ENCODE results near the gene NT5DC1.

Gene NT5DC1

GRCh38 chr6:116251568-116252384 lies 151.1 kb downstream of the NT5DC1 start:
- no peak for DNase-seq

DNA sequence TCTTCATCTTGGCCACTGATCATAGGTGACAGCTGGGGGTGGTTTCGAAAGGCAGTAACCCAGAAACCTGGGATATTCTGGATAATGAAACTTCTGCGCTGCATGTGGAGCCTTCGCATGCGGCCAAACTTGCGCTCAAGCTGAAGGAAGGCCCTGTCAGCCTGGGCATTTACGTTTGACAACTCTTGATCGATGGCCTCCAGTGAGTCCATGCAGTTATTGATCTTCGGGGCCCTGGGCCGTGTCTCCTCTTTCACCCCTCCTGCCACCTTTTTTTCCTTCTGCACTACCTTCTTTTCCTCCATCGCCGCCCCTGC lies 152.5 kb downstream of the NT5DC1 start:
- DNase-seq: no peak

- peak; percentile 91 for DNase-seq
Measured at GRCh38 chr6:116253505-116254296, 153.0 kb downstream of the NT5DC1 start, which contains the start of gene TSPYL4. Gene TSPYL4, minus strand, starts transcription at chr6:116254075. Its CDS starts 67 bp downstream, at chr6:116254008.

- no peak for DNase-seq
Measured at GRCh38 chr6:116254297-116255056, 153.8 kb downstream of the NT5DC1 start.

GRCh38 chr6:116255246-116255800 lies 154.7 kb downstream of the NT5DC1 start:
- no peak for DNase-seq

DNA sequence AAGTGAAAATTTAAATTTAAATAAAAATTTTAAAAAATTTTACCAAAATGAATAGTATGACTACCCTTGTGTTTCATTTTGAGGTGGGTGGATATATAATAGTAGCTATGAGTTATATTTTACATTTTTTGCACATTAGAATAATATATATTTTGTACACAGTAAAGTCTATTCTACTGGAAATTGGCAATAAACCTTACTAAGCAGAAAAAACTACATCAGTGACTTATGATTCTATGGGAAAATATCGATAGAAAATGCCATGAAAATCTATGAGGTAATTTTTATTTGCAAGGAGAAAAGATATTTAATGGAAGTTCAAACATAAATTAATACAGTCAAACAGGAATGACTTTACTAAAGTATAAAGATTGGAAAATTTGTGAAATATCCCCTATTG lies 156.0 kb downstream of the NT5DC1 start:
- no peak for DNase-seq

- no peak for DNase-seq
Measured at GRCh38 chr6:116258520-116258919, 157.9 kb downstream of the NT5DC1 start.

GRCh38 chr6:116263353-116263752 lies 162.7 kb downstream of the NT5DC1 start:
- DNase-seq: no peak

DNA sequence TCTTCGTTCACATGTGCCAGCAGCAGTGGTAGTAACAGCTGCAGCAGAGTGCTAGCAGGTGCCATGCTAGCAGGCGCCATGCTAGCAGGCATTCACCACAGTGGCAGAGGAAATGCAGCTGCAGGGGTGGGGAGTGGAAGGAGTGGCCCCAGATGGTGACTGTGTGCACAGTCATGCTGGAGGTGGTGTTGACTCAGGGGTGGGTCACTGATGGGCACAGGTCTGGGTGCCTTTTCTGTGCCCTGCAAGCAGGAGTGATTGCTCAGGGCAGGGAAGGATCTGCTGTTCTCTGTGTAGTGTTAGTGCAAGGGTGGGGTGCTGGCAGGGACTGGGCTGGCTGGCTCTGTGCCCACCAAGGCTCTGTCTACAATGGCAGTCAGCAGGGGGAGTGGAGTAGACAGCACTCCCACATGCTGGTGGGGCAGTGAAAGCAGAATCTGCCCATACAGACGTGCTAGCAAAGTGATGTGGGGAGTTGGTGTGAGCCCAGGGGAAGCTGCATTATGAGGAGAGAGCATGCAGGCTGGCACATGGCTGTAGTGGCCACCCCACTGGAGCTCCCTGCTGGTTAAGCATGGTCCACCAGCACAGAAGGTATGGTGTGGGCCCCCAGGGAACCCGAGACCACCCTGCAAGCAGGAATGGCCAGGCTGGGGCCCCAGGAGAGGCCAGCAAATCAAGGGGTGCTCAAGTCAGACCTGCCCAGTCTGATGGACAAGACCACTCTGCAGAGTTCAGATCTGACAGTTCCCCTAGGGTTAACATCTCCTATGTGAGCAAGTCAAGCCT lies 164.6 kb downstream of the NT5DC1 start:
- peak; percentile 43 for DNase-seq

- DNase-seq: no peak
Measured at GRCh38 chr6:116266803-116267202, 166.2 kb downstream of the NT5DC1 start.

DNA sequence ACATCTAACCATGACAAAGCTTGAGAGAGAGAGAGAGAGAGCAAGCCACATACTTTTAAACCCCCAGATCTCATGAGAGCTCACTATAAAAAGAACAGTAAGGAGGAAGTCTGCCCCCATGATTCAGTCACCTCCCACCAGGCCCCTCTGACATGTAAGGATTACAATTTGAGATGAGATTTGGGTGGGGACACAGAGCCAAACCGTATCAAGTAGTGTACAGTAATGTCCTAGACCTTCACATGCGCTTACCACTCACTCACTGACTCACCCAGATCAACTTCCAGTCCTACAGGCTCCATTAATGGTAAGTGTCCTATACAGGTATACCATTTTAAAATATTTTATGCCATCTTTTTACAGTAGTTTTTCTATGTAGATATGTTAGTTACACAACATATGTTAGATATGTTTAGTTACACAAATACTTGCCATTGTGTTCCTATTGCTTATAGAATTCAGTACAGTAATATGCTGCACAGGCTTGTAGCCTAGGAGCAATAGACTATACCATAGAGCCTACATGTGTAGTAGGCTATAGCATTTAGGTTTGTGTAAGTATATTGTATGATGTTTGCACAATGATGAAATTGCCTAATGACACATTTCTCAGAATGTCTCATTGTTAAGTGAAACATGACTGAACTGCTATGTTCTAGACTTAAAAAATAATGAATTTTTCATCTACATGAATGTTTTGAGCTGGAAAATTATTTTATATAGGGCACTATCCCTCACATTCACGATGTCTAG lies 167.4 kb downstream of the NT5DC1 start:
- no peak for DNase-seq

DNA sequence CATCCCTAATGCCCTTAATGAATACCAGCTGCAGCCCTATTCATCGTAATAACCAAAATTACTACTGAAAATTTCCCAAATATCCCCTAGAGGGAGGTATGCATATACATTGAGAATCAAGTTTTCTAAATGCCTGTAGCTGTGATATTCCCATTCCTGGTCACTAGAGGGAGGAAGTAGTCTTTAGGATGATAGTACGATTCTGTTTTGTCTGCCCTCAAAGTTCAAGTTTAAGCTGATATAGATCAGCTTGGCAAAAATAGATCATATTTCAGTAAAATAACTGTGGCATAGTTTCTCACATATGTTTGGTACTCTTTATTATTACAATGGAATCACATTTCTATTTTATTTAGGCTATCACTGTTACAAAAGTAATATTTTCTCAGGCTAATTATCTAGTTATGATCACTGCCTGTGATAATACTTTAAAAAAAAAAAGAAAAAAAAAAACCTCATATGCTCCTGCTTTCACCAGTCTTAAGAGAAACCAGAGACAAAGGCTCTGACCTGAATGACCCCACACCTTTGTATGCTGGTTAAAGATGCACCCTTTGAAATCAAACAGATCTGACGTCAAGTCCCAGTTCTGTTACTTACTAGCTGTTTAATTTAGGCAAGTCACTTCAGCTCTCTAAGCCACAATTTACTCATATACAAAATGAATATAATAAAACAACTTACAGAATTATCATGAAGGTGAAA lies 168.1 kb downstream of the NT5DC1 start:
- DNase-seq: no peak

- DNase-seq: no peak
Measured at GRCh38 chr6:116271149-116271708, 170.6 kb downstream of the NT5DC1 start.

DNA sequence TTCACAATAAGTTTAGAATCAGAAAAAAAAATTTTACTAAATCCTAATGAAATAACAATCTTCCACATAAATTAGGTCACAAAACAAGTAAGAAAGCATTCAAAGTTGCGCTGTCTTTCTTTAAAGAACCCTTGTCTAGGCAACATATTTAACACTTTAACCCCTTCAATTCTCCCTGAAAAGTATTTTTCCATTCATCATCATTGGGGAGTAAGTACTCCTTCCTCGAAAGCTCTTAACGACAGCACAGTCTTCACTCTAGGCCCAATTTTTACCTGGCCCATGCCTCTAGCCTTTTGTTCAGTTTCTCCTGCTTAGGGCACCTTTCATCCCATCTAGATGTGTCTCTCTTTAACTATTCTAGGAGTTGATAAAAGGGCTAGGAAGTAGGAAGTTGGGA lies 176.5 kb downstream of the NT5DC1 start:
- DNase-seq: no peak

DNA sequence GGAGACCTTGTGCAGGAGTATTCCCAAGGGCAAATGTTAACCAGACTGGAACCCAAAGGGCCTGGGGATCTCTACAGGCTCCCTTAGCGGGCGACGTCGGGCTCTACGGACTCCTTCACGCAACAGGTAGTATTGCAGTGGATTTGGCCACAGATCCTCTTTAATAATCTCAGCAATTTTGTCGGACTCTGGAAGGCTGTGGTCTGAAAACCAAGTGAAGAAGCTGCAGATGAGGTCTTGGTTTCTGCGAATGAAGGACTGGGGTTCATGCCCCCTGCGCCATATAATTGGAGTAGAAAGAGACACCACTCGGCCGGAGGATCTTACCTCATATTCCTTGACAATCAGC lies 177.8 kb downstream of the NT5DC1 start:
- no peak for DNase-seq

- peak; percentile 41 for DNase-seq
Measured at GRCh38 chr6:116278854-116279231, 178.2 kb downstream of the NT5DC1 start.

- peak; percentile 94 for DNase-seq
Measured at GRCh38 chr6:116279232-116280160, 178.8 kb downstream of the NT5DC1 start, which contains the start of gene TSPYL1. Gene TSPYL1, minus strand, starts transcription at chr6:116279930. Its CDS starts 100 bp downstream, at chr6:116279830.

GRCh38 chr6:116280161-116280932 lies 179.7 kb downstream of the NT5DC1 start:
- no peak for DNase-seq

GRCh38 chr6:116280933-116281316 lies 180.3 kb downstream of the NT5DC1 start:
- no peak for DNase-seq
